AG04450 (cell line): ENCODE data around the gene MACROD2. TPM values are rescaled to one million over a fixed set of nuclear protein-coding genes. Genes with fewer than 3 reads are reported as not detected.

Source experiments
- CTCF ChIA-PET: fragments of 300-600, 350-600 bp; formaldehyde crosslinking; extraction: SDS; loops from one replicate; lab custom pipeline; 2022; ENCODE audit warnings: antibody characterized with exemption, inconsistent platforms; lab: Charles Lee
- POLR2A ChIA-PET: fragments of 350-600 bp; formaldehyde crosslinking; extraction: SDS; loops from one replicate; lab custom pipeline; 2021; ENCODE audit warnings: antibody characterized with exemption, inconsistent platforms; lab: Yijun Ruan, JAX
- DNase-seq: peaks from one replicate; pipeline ENCODE4 v3.0.0-alpha.2; 2011; ENCODE audit warnings: low read depth, low spot score
- H3K27ac ChIP-seq: one replicate; pipeline ENCODE4 v1.5.1; 2012; ENCODE audit warnings: low read depth, low read length, control low read depth
- H3K27me3 ChIP-seq: one replicate; pipeline ENCODE4 v1.6.0; 2012; ENCODE audit warnings: low read length; ENCODE audit not compliant: control insufficient read depth, insufficient read depth
- H3K4me3 ChIP-seq: 2 replicates; pipeline ENCODE4 v1.5.1; 2011; ENCODE audit warnings: mild to moderate bottlenecking, low read depth, low read length, control low read depth
- H3K9me3 ChIP-seq: 2 replicates; pipeline ENCODE4 v1.5.1; 2012; ENCODE audit warnings: low read length; ENCODE audit not compliant: control insufficient read depth, insufficient read depth
- polyA plus RNA-seq: library from polyadenylated mRNA; depleted of rRNA; stranded (reverse); fragments of >200 nt; gene quantifications from 2 replicates; pipeline ENCODE4 v1.2.3, GENCODE V29; 2011
- TF ChIP-seq, protein P1 (sequence below): IDR thresholded peaks from 2 replicates; pipeline ENCODE4 v1.5.1; 2011; ENCODE audit warnings: low read depth, low read length, control low read depth, inconsistent platforms

The MACROD2 gene
- polyA plus RNA-seq, 1 experiment = 0.02 TPM

DNA sequence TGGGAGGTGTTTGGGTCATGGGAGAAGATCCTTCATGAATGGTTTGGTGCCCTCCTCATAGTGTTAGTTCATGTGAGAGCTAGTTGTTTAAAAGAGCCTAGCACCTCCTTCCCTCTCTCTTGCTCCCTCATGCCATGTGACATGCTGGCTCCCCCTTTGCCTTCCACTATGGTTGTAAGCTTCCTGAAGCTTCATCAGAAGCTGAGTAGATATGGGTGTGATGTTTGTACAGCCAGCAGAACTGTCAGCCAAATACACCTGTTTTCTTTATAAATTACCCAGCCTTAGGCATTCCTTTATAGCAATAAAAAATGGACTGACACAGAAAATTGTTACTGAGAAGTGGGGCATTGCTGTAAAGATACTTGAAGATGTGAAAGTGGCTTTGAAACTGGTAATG is 1073.2 kb downstream of the MACROD2 start:
- Histone ChIP-seq H3K27ac (no peak overlapping the region), H3K27me3 (no peaks in the 10 kb centered on the region), H3K4me3 (no peak overlapping the region), H3K9me3 (no peaks in the 10 kb centered on the region)
- CTCF ChIA-PET = no interaction called here
- TF ChIP-seq, protein P1, sequence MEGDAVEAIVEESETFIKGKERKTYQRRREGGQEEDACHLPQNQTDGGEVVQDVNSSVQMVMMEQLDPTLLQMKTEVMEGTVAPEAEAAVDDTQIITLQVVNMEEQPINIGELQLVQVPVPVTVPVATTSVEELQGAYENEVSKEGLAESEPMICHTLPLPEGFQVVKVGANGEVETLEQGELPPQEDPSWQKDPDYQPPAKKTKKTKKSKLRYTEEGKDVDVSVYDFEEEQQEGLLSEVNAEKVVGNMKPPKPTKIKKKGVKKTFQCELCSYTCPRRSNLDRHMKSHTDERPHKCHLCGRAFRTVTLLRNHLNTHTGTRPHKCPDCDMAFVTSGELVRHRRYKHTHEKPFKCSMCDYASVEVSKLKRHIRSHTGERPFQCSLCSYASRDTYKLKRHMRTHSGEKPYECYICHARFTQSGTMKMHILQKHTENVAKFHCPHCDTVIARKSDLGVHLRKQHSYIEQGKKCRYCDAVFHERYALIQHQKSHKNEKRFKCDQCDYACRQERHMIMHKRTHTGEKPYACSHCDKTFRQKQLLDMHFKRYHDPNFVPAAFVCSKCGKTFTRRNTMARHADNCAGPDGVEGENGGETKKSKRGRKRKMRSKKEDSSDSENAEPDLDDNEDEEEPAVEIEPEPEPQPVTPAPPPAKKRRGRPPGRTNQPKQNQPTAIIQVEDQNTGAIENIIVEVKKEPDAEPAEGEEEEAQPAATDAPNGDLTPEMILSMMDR = no peak
- POLR2A ChIA-PET = no interaction called here
- DNase-seq = no peak

DNA sequence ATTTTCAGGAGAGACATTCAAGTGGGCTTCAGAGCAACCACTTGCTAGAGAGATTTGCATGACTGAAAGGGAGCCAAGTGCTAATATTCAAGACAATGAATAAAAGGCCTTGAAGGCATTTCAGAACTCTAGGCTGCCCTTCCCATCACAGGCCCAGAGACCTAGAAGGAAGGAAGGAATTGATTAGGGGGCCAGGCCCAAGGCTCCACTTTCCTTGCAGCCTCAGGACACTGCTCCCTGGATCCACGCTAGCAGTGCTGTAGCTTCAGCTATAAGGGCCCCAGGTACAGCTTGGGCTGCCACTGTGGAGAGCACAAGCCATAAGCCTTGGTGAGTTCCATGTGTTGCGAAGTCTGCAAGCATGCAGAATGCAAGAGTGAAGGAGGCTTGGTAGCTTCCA is 1074.0 kb downstream of the MACROD2 start:
- Histone ChIP-seq H3K9me3 (no peaks in the 10 kb centered on the region), H3K27me3 (no peaks in the 10 kb centered on the region), H3K4me3 (no peak overlapping the region), H3K27ac (no peak overlapping the region)
- no peak for DNase-seq
- ChIA-PET CTCF (no interaction called here), POLR2A (no interaction called here)
- TF ChIP-seq, protein P1 = no peak

DNA sequence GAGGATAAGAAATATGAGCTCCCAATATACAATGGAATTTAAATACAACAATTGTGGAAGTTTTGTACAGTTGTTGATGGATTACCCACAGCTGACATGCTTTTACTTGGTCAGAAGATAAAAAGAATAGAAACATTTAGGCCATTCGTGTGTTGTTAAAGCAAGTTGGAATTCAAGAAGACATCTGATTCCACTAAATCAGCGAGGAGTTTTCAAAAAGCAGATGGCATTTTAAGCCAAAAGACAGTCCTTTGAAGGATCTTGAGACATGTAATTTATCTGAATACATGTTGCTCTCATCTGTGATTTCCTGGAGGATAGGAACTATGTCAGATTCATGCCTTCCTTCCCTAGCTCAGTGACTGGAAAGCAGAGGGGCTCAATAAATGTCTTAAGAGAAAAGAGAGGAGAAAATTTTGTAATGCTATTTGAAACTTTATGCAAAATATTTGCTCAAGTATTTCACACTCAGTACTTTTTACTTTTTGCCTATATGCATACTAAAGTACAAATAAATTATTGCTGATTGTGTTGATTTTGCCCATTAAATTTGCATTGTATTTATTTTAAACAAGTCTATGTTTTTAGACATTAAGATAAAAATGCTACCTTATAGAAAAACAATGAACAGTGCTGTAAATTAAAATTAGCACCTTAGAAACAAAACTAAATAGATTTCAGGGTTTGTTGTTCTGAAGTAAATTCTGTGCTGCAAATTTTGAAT is 1075.9 kb downstream of the MACROD2 start:
- no peak overlapping the region for H3K4me3 ChIP-seq
- TF ChIP-seq, protein P1 = no peak
- CTCF ChIA-PET = no interaction called here
- no peak overlapping the region for H3K27ac ChIP-seq
- POLR2A ChIA-PET = no interaction called here
- no peak for DNase-seq
- H3K9me3 ChIP-seq = no peaks in the 10 kb centered on the region
- no peaks in the 10 kb centered on the region for H3K27me3 ChIP-seq

DNA sequence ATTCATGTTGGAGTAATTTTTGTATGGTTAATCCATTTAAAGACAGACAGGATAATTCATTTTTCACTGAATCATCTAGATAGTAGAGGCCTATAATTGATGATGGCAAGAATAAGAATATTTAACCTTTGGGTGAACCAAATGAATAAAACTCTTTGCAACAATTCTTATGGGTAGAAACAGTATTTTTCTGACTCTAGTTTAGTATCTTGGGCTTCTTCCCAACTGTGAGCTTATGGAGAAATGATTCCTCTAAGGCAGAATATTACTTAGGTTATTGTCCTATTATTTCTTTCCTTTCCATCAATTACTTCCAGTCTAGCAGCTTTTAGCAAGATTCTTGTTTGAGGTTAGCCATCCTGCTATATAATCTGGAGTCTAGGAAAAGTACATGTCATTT is 1077.0 kb downstream of the MACROD2 start:
- no peak overlapping the region for H3K27ac ChIP-seq
- no peaks in the 10 kb centered on the region for H3K27me3 ChIP-seq
- no peaks in the 10 kb centered on the region for H3K9me3 ChIP-seq
- ChIA-PET CTCF (no interaction called here), POLR2A (no interaction called here)
- no peak overlapping the region for H3K4me3 ChIP-seq
- no peak for DNase-seq
- TF ChIP-seq, protein P1 = no peak

DNA sequence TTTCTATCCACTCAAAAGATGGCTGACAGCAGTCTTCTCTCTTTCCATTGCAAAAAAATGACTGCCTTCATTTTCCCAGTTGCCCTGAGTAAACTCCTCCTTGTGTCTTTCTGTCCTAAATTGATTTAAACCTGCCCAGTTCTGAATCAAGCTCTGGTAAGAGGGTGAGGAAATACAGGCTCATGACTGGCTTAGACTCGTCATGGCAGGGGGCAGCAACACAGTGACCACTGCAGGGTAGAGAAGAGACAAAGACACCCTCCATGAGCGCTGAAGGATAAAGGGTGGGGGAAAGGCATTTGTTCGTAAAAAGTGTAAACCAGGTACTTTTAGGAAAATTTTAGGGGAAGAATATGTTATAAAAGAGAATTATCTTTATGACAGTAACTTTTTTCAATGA is 1080.3 kb downstream of the MACROD2 start:
- no peak overlapping the region for H3K27ac ChIP-seq
- H3K4me3 ChIP-seq = no peak overlapping the region
- TF ChIP-seq, protein P1 = no peak
- H3K27me3 ChIP-seq = no peaks in the 10 kb centered on the region
- ChIA-PET POLR2A (no interaction called here), CTCF (no interaction called here)
- DNase-seq = no peak
- no peaks in the 10 kb centered on the region for H3K9me3 ChIP-seq
